GM12878 (cell line): ENCODE data around the gene BPTF. TPM values are rescaled to one million over a fixed set of nuclear protein-coding genes. Genes with fewer than 3 reads are reported as not detected.

Experiments used
- ATAC-seq: fragments of 200-7000 bp; cut with Tn5 transposase; 3 replicates; pipeline ENCODE4 v1.9.1; 2020; ENCODE audit warnings: mild to moderate bottlenecking, moderate library complexity
- BruUV-seq: library from RNA; stranded (reverse); fragments of 400-500 nt; replicated peaks from 2 replicates; lab custom pipeline; 2021; lab: Mats Ljungman, UMichigan
- CTCF ChIA-PET: fragments of 300-600 bp; sonication (Branson Sonifier 250); formaldehyde crosslinking; extraction: SDS; loops from one replicate; lab custom pipeline; 2021; ENCODE audit warnings: inconsistent platforms; lab: Yijun Ruan, JAX
- POLR2A ChIA-PET: fragments of 350-600 bp; formaldehyde crosslinking; extraction: SDS; loops from one replicate; lab custom pipeline; 2021; ENCODE audit warnings: inconsistent platforms; lab: Charles Lee
- RAD21 ChIA-PET: fragments of 300-600 bp; sonication (Branson Sonifier 250); formaldehyde crosslinking; loops from one replicate; lab custom pipeline; 2023; ENCODE audit warnings: antibody characterized with exemption; ENCODE audit not compliant: unreplicated experiment; lab: Charles Lee
- SMC1A ChIA-PET: fragments of 300-600 bp; sonication (Branson Sonifier 250); formaldehyde crosslinking; loops from one replicate; lab custom pipeline; 2023; ENCODE audit not compliant: unreplicated experiment, uncharacterized antibody; lab: Charles Lee
- DNase-seq: peaks from one replicate; pipeline ENCODE4 v3.0.0-alpha.2; 2011; ENCODE audit warnings: low read depth, low spot score
- FAIRE-seq: peaks from 3 replicates; lab custom pipeline; 2011; peaks lifted over from hg19 to GRCh38; lab: Jason Lieb, UNC
- H2AFZ ChIP-seq: 2 replicates; pipeline ENCODE4 v1.6.0; 2011; ENCODE audit warnings: low read depth, low read length, control low read depth; ENCODE audit not compliant: control insufficient read depth
- H3K27ac ChIP-seq: 2 replicates; pipeline ENCODE4 v1.5.1; 2011; ENCODE audit warnings: control low read depth; ENCODE audit not compliant: control insufficient read depth, insufficient read depth
- H3K27me3 ChIP-seq, 2 experiments: replicated peaks in 1 of 2; 2 replicates each; pipeline versions ENCODE4 v1.6.0 to v1.6.1; 2011; ENCODE audit warnings: low read length in 1 of 2; ENCODE audit not compliant: control insufficient read depth in 2 of 2, insufficient read depth in 2 of 2
- H3K36me3 ChIP-seq, 2 experiments: 2 replicates each; pipeline ENCODE4 v1.5.1; 2011; ENCODE audit warnings: low read length in 1 of 2; ENCODE audit not compliant: control insufficient read depth in 2 of 2, insufficient read depth in 2 of 2
- H3K4me1 ChIP-seq: 2 replicates; pipeline ENCODE4 v1.6.1; 2011; ENCODE audit warnings: mild to moderate bottlenecking, low read length, moderate library complexity, mixed read lengths; ENCODE audit not compliant: control insufficient read depth, insufficient read depth
- H3K4me2 ChIP-seq: 2 replicates; pipeline ENCODE4 v1.6.0; 2011; ENCODE audit warnings: control low read depth; ENCODE audit not compliant: control insufficient read depth, insufficient read depth
- H3K4me3 ChIP-seq: fragments of 200-600 bp; sonication (generic); 2 replicates; pipeline ENCODE4 v1.5.1; 2016
- H3K79me2 ChIP-seq: 2 replicates; pipeline ENCODE4 v1.6.0; 2011; ENCODE audit warnings: low read length; ENCODE audit not compliant: control insufficient read depth, insufficient read depth
- H3K9ac ChIP-seq: 2 replicates; pipeline ENCODE4 v1.8.0; 2011; ENCODE audit warnings: low read length, control low read depth, mixed read lengths; ENCODE audit not compliant: control insufficient read depth, insufficient read depth
- H3K9me3 ChIP-seq: replicated peaks from 3 replicates; pipeline ENCODE4 v1.5.1; 2011; ENCODE audit warnings: mild to moderate bottlenecking, low read length; ENCODE audit not compliant: control insufficient read depth, insufficient read depth
- H4K20me1 ChIP-seq: 2 replicates; pipeline ENCODE4 v1.6.0; 2011; ENCODE audit not compliant: control insufficient read depth, insufficient read depth
- CREB1 ChIP-seq: IDR thresholded peaks from 2 replicates; pipeline ENCODE4 v1.6.1; 2012; ENCODE audit warnings: low read depth, mild to moderate bottlenecking, inconsistent platforms
- CREM ChIP-seq: IDR thresholded peaks from 2 replicates; pipeline ENCODE4 v1.6.1; 2014; ENCODE audit warnings: antibody characterized with exemption, low read depth
- EGR1 ChIP-seq, 2 experiments: IDR thresholded peaks; 1 replicate in 1 of 2; 2 replicates in 1 of 2; pipeline ENCODE4 v1.6.1; 2011 to 2012; ENCODE audit warnings: low read depth in 2 of 2, low read length in 2 of 2, borderline replicate concordance in 1 of 2, mild to moderate bottlenecking in 1 of 2, moderate library complexity in 1 of 2
- EP300 ChIP-seq, 2 experiments: fragments of 150-350 bp in 1 of 2; IDR thresholded peaks; 2 replicates each; pipeline ENCODE4 v1.6.1; 2011 to 2012; ENCODE audit warnings: low read depth in 2 of 2, low read length in 2 of 2, borderline replicate concordance in 1 of 2, improper control_type of control experiment in 1 of 2, inconsistent platforms in 1 of 2; ENCODE audit not compliant: control insufficient read depth in 1 of 2
- FOXM1 ChIP-seq: IDR thresholded peaks from 2 replicates; pipeline ENCODE4 v1.6.1; 2012; ENCODE audit warnings: low read depth, mild to moderate bottlenecking, inconsistent platforms, low read length, moderate library complexity
- HDGF ChIP-seq: fragments of 450-650 bp; IDR thresholded peaks from 2 replicates; pipeline ENCODE4 v1.6.1; 2016; ENCODE audit warnings: antibody characterized with exemption
- JUND ChIP-seq: IDR thresholded peaks from 2 replicates; pipeline ENCODE4 v1.6.1; 2012; ENCODE audit warnings: low read depth, mild to moderate bottlenecking, low read length, improper control_type of control experiment, moderate library complexity
- KLF5 ChIP-seq: fragments of 450-650 bp; IDR thresholded peaks from 2 replicates; pipeline ENCODE4 v1.6.1; 2014; ENCODE audit warnings: mild to moderate bottlenecking; ENCODE audit not compliant: partially characterized antibody
- MTA3 ChIP-seq: IDR thresholded peaks from 2 replicates; pipeline ENCODE4 v1.6.1; 2012; ENCODE audit warnings: low read length, inconsistent platforms, borderline replicate concordance
- MXI1 ChIP-seq: fragments of 150-350 bp; IDR thresholded peaks from 2 replicates; pipeline ENCODE4 v1.6.1; 2011; ENCODE audit warnings: low read depth, mild to moderate bottlenecking, inconsistent platforms, low read length, improper control_type of control experiment
- NBN ChIP-seq: fragments of 450-650 bp; IDR thresholded peaks from 2 replicates; pipeline ENCODE4 v1.6.1; 2016
- NFIC ChIP-seq: IDR thresholded peaks from 2 replicates; pipeline ENCODE4 v1.6.1; 2012; ENCODE audit warnings: low read depth, mild to moderate bottlenecking, inconsistent platforms, low read length, moderate library complexity
- RAD21 ChIP-seq: IDR thresholded peaks from 2 replicates; pipeline ENCODE4 v1.6.1; 2011; ENCODE audit warnings: mild to moderate bottlenecking, low read depth, low read length, moderate library complexity; ENCODE audit not compliant: insufficient read depth
- YY1 ChIP-seq: IDR thresholded peaks from 2 replicates; pipeline ENCODE4 v1.6.1; 2011; ENCODE audit warnings: low read depth, mild to moderate bottlenecking, low read length
- ZNF24 ChIP-seq: fragments of 450-650 bp; IDR thresholded peaks from 2 replicates; pipeline ENCODE4 v1.6.1; 2017; ENCODE audit warnings: antibody characterized with exemption, mild to moderate bottlenecking
- WGBS: methylation state at CpG from one replicate; pipeline ENCODE4 v1.1.6; 2016; ENCODE audit warnings: low lambda C conversion rate; ENCODE audit not compliant: insufficient replicate concordance, insufficient coverage; ENCODE audit errors: missing lambda C conversion rate; 5-methylcytosine and 5-hydroxymethylcytosine counted together
- in situ Hi-C: fragments of 300-500 bp; cut with MboI; formaldehyde crosslinking; loops from 9 replicates; pipeline ENCODE4 v1.14.3; 2018; ENCODE audit warnings: mixed read lengths
- intact Hi-C: fragments of 100-400 bp; cut with micrococcal nuclease; formaldehyde crosslinking; loops from one replicate; pipeline ENCODE4 v1.14.2; 2022; ENCODE audit not compliant: unreplicated experiment
- polyA plus RNA-seq, 11 experiments: library from polyadenylated mRNA; depleted of rRNA in 4 of 11; unstranded in 6 of 11; stranded (reverse) in 5 of 11; fragments of >200 nt; fragmentation: Nextera tagmentation in 4 of 11; fragmentation: Illumina TruSeq in 1 of 11; extraction: Ambion mirVana in 4 of 11; extraction: Trizol in 1 of 11; gene quantifications; 1 replicate in 1 of 11; 2 replicates in 10 of 11; pipeline versions ENCODE4 v1.2.1 to v1.2.3, GENCODE V29; 2011 to 2016; ENCODE audit warnings: inconsistent platforms in 2 of 11, missing spikeins in 2 of 11, low read depth in 1 of 11
- total RNA-seq, 4 experiments: library from RNA; depleted of rRNA in 3 of 4; stranded (reverse); fragments of >200 nt in 3 of 4; fragmentation: Illumina TruSeq in 1 of 4; extraction: Trizol in 1 of 4; gene quantifications; 2 replicates each; pipeline versions ENCODE4 v1.2.1 to v1.2.3, GENCODE V29; 2013 to 2021
- TF ChIP-seq, protein P1 (sequence below): fragments of 450-650 bp; IDR thresholded peaks from 2 replicates; pipeline ENCODE4 v1.6.1; 2016; ENCODE audit warnings: mild to moderate bottlenecking
- TF ChIP-seq, protein P2 (sequence below), 3 experiments: IDR thresholded peaks in 2 of 3; conservative IDR thresholded peaks in 1 of 3; 2 replicates each; pipeline ENCODE4 v1.5.1; 2011; ENCODE audit warnings: low read depth in 3 of 3, low read length in 3 of 3, mild to moderate bottlenecking in 3 of 3, control low read depth in 2 of 3, moderate library complexity in 2 of 3, inconsistent platforms in 1 of 3, mixed read lengths in 1 of 3; ENCODE audit not compliant: control insufficient read depth in 2 of 3, insufficient read depth in 1 of 3; ENCODE audit errors: extremely low read depth in 1 of 3
- TF ChIP-seq, protein P3 (sequence below): fragments of 450-650 bp; IDR thresholded peaks from 2 replicates; pipeline ENCODE4 v1.6.1; 2017; ENCODE audit warnings: antibody characterized with exemption, mild to moderate bottlenecking, moderate library complexity

BPTF gene
- total and polyA plus RNA-seq, 10 of the 15 experiments (the other 5 are each of a cell fraction or from before 2014, with no cell fraction given) = 19.4 to 78.3 (median 44.8) TPM

DNA sequence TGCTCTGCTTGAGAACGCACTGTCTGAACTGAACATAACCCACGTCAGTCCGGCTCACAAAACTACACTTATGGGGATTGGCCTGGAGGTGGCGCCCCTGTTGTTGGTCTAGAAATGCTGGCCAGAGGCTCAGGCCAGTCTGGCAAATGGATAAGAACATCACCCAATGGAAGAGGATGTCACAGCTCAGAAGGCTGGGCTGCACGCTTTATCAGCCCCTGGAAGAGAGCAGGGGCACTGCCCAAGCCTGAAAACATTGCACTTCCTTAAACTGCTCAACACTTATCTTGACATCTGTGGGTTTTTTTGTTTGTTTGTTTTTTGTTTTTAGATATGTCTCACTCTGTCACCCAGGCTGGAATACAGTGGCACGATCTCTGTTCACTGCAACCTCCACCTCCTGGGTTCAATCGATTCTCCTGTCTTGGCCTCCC lies 24.8 kb upstream of the BPTF start:
- in situ Hi-C loops (no loop called here), intact Hi-C loops (loop anchor here (1.0 to 5.0 kb wide), 5 partner anchors 25 to 102 kb away; partner anchors contain the start of gene BPTF)
- BruUV-seq = no TSS peak
- no peaks in the 10 kb centered on the region for H3K79me2 ChIP-seq
- H3K4me3 ChIP-seq = no peak overlapping the region
- DNase-seq (peak; percentile 59), ATAC-seq (peak; percentile 96), FAIRE-seq (peak; percentile 97)
- POLR2A ChIA-PET = interaction anchor here (0.8 to 1.5 kb wide), 4 partner anchors 13 to 25 kb away, joined by 3 to 11 read pairs (median 6); partner anchors contain the start of gene BPTF
- CTCF ChIA-PET = interaction anchor here (0.6 to 6.7 kb wide), 27 partner anchors 12 to 659 kb away, joined by 3 to 133 read pairs (median 5); partner anchors contain the start of gene BPTF
- H3K36me3 ChIP-seq = no peaks in the 10 kb centered on the region
- H3K4me2 ChIP-seq = no peak overlapping the region; the same call in 1 of the 2 replicates
- H3K9me3 ChIP-seq = no peaks in the 10 kb centered on the region
- H3K27ac ChIP-seq = no peak overlapping the region
- RAD21 ChIA-PET = interaction anchor here (0.7 to 3.0 kb wide), 14 partner anchors 10 to 185 kb away, joined by 3 to 29 read pairs (median 3); partner anchors contain the start of gene BPTF
- no peaks in the 10 kb centered on the region for H3K4me1 ChIP-seq
- SMC1A ChIA-PET = interaction anchor here (0.6 to 5.2 kb wide), 19 partner anchors 9 to 167 kb away, joined by 3 to 63 read pairs (median 4); partner anchors contain the start of gene BPTF
- no peak overlapping the region for H3K9ac ChIP-seq
- H2AFZ ChIP-seq = peak overlapping the region; percentile 61
- WGBS = 19% methylated on average over 7 of the region's 7 CpGs
- no peaks in the 10 kb centered on the region for H4K20me1 ChIP-seq
- H3K27me3 ChIP-seq = no peaks in the 10 kb centered on the region
- no peak for TF ChIP-seq NBN
- TF ChIP-seq, protein P1, sequence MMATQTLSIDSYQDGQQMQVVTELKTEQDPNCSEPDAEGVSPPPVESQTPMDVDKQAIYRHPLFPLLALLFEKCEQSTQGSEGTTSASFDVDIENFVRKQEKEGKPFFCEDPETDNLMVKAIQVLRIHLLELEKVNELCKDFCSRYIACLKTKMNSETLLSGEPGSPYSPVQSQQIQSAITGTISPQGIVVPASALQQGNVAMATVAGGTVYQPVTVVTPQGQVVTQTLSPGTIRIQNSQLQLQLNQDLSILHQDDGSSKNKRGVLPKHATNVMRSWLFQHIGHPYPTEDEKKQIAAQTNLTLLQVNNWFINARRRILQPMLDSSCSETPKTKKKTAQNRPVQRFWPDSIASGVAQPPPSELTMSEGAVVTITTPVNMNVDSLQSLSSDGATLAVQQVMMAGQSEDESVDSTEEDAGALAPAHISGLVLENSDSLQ = peak; percentile 47; the same call in 1 of the 2 replicates
- no peak for TF ChIP-seq ZNF24
- TF ChIP-seq YY1 = peak; percentile 65; the same call in 1 of the 2 replicates
- no peak for TF ChIP-seq CREB1
- no peak for TF ChIP-seq JUND
- TF ChIP-seq NFIC = no peak
- peak; percentile 26 for TF ChIP-seq KLF5
- peak; percentile 97 for TF ChIP-seq RAD21
- TF ChIP-seq EP300 (IDR thresholded peaks at IDR 0.05; ENCODE audit: borderline replicate concordance in 1 of 2, control insufficient read depth in 1 of 2, low read depth in 2 of 2, low read length in 2 of 2) = no peak
- TF ChIP-seq, protein P2, sequence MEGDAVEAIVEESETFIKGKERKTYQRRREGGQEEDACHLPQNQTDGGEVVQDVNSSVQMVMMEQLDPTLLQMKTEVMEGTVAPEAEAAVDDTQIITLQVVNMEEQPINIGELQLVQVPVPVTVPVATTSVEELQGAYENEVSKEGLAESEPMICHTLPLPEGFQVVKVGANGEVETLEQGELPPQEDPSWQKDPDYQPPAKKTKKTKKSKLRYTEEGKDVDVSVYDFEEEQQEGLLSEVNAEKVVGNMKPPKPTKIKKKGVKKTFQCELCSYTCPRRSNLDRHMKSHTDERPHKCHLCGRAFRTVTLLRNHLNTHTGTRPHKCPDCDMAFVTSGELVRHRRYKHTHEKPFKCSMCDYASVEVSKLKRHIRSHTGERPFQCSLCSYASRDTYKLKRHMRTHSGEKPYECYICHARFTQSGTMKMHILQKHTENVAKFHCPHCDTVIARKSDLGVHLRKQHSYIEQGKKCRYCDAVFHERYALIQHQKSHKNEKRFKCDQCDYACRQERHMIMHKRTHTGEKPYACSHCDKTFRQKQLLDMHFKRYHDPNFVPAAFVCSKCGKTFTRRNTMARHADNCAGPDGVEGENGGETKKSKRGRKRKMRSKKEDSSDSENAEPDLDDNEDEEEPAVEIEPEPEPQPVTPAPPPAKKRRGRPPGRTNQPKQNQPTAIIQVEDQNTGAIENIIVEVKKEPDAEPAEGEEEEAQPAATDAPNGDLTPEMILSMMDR (IDR thresholded peaks at IDR 0.05 in 2 of 3, conservative IDR thresholded peaks at IDR 0.05 in 1 of 3; ENCODE audit: control insufficient read depth in 2 of 3, extremely low read depth in 1 of 3, insufficient read depth in 1 of 3, low read depth in 3 of 3, low read length in 3 of 3) = peak; percentile 83 to 91 (median 84); a peak in 5 of 6 replicates
- TF ChIP-seq MTA3 = no peak
- 0 out of 2 replicates have a peak, but pooled peaks have one; percentile 12 for TF ChIP-seq FOXM1
- TF ChIP-seq CREM = no peak
- TF ChIP-seq MXI1 = 0 out of 2 replicates have a peak, but pooled peaks have one; percentile 27
- 0 out of 2 replicates have a peak, but pooled peaks have one; percentile 17 for TF ChIP-seq HDGF
- TF ChIP-seq EGR1 (IDR thresholded peaks at IDR 0.05; ENCODE audit: borderline replicate concordance in 1 of 2, low read depth in 2 of 2, low read length in 2 of 2) = no peak
- TF ChIP-seq, protein P3, sequence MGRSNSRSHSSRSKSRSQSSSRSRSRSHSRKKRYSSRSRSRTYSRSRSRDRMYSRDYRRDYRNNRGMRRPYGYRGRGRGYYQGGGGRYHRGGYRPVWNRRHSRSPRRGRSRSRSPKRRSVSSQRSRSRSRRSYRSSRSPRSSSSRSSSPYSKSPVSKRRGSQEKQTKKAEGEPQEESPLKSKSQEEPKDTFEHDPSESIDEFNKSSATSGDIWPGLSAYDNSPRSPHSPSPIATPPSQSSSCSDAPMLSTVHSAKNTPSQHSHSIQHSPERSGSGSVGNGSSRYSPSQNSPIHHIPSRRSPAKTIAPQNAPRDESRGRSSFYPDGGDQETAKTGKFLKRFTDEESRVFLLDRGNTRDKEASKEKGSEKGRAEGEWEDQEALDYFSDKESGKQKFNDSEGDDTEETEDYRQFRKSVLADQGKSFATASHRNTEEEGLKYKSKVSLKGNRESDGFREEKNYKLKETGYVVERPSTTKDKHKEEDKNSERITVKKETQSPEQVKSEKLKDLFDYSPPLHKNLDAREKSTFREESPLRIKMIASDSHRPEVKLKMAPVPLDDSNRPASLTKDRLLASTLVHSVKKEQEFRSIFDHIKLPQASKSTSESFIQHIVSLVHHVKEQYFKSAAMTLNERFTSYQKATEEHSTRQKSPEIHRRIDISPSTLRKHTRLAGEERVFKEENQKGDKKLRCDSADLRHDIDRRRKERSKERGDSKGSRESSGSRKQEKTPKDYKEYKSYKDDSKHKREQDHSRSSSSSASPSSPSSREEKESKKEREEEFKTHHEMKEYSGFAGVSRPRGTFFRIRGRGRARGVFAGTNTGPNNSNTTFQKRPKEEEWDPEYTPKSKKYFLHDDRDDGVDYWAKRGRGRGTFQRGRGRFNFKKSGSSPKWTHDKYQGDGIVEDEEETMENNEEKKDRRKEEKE = no peak
